Natural killer cell treated with Interleukin-12 subunit alpha and Interleukin-12 subunit beta and Interleukin-15 and Interleukin-18, amount 100 ng/mL, for 72 hours (primary cell): Measurements from ENCODE around the gene KCNH1. TPM values are rescaled to one million over a fixed set of nuclear protein-coding genes. Genes with fewer than 3 reads are reported as not detected.

Experiments
- ATAC-seq, 2 donors: fragments of 150-1000 bp; cut with Tn5 transposase in 1 of 2; sonication (Bioruptor Pico), chemical (Tn5 transposase) in 1 of 2; 2 replicates each; pipeline ENCODE4 v1.10.0; 2021
- DNase-seq: peaks from one replicate; pipeline ENCODE4 v3.0.0; 2022; ENCODE audit warnings: low spot score
- H3K27ac Mint-ChIP-seq, 2 donors: 1 replicate in 1 of 2; 2 replicates in 1 of 2; pipeline ENCODE4 v1.8.0; 2022; ENCODE audit warnings: mixed read lengths in 2 of 2, mild to moderate bottlenecking in 1 of 2, moderate library complexity in 1 of 2
- H3K27me3 Mint-ChIP-seq, 2 donors: 1 replicate in 1 of 2; 2 replicates in 1 of 2; pipeline ENCODE4 v1.8.0; 2022; ENCODE audit warnings: mixed read lengths in 2 of 2
- H3K36me3 Mint-ChIP-seq: one replicate; pipeline ENCODE4 v1.8.0; 2022; ENCODE audit warnings: mixed read lengths
- H3K4me1 Mint-ChIP-seq, 2 donors: 1 replicate in 1 of 2; 2 replicates in 1 of 2; pipeline ENCODE4 v1.8.0; 2022; ENCODE audit warnings: low read depth in 2 of 2, mixed read lengths in 2 of 2, mild to moderate bottlenecking in 1 of 2
- H3K4me3 Mint-ChIP-seq: one replicate; pipeline ENCODE4 v1.8.0; 2022; ENCODE audit warnings: mixed read lengths
- H3K9me3 Mint-ChIP-seq: 2 replicates; pipeline ENCODE4 v1.8.0; 2022; ENCODE audit warnings: mixed read lengths
- total RNA-seq, 2 donors: library from RNA; stranded (reverse); gene quantifications; one replicate each; pipeline ENCODE4 v1.2.3, GENCODE V29; 2022

The KCNH1 gene
- total RNA-seq, 2 donors from 2014 or later: not detected

- Mint-ChIP-seq H3K4me3 (no peak overlapping the region), H3K27ac (no peak overlapping the region), H3K4me1 (no peaks in the 10 kb centered on the region), H3K27me3 (peaks cover 0 to 21% of the 10 kb centered on the region in 2 donors), H3K36me3 (no peaks in the 10 kb centered on the region), H3K9me3 (no peaks in the 10 kb centered on the region)
- ATAC-seq: no peak
- no peak for DNase-seq
Measured at GRCh38 chr1:210827481-210827880, 306.5 kb downstream of the KCNH1 start.

GRCh38 chr1:210826686-210827085 lies 307.3 kb downstream of the KCNH1 start:
- no peaks in the 10 kb centered on the region for H3K4me1 Mint-ChIP-seq
- no peaks in the 10 kb centered on the region for H3K9me3 Mint-ChIP-seq

GRCh38 chr1:210822932-210823331 lies 311.0 kb downstream of the KCNH1 start:
- DNase-seq (no peak), ATAC-seq (no peak)
- no peak overlapping the region for H3K27ac Mint-ChIP-seq
- H3K4me1 Mint-ChIP-seq: no peaks in the 10 kb centered on the region
- peaks cover 5 to 6% of the 10 kb centered on the region in 2 donors for H3K27me3 Mint-ChIP-seq
- peaks cover 3% of the 10 kb centered on the region for H3K9me3 Mint-ChIP-seq
- no peak overlapping the region for H3K4me3 Mint-ChIP-seq
- no peaks in the 10 kb centered on the region for H3K36me3 Mint-ChIP-seq

More at GRCh38 chr1:210826686-210827085, 307.3 kb downstream of the KCNH1 start:
- Mint-ChIP-seq H3K27ac (no peak overlapping the region), H3K36me3 (no peaks in the 10 kb centered on the region), H3K4me3 (no peak overlapping the region), H3K27me3 (peaks cover 0 to 21% of the 10 kb centered on the region in 2 donors)
- ATAC-seq: no peak
- DNase-seq: no peak

- DNase-seq (no peak), ATAC-seq (no peak)
- no peak overlapping the region for H3K27ac Mint-ChIP-seq
- no peak overlapping the region for H3K4me3 Mint-ChIP-seq
- H3K9me3 Mint-ChIP-seq: peaks cover 3% of the 10 kb centered on the region
- peaks cover 5 to 6% of the 10 kb centered on the region in 2 donors for H3K27me3 Mint-ChIP-seq
- no peaks in the 10 kb centered on the region for H3K4me1 Mint-ChIP-seq
- no peaks in the 10 kb centered on the region for H3K36me3 Mint-ChIP-seq
Measured at GRCh38 chr1:210822241-210822640, 311.7 kb downstream of the KCNH1 start.

GRCh38 chr1:210821615-210822014 lies 312.3 kb downstream of the KCNH1 start:
- H3K27me3 Mint-ChIP-seq: peaks cover 5 to 6% of the 10 kb centered on the region in 2 donors
- ATAC-seq: no peak
- DNase-seq: no peak
- no peaks in the 10 kb centered on the region for H3K36me3 Mint-ChIP-seq
- no peak overlapping the region for H3K27ac Mint-ChIP-seq
- peaks cover 3% of the 10 kb centered on the region for H3K9me3 Mint-ChIP-seq
- H3K4me3 Mint-ChIP-seq: no peak overlapping the region
- H3K4me1 Mint-ChIP-seq: no peaks in the 10 kb centered on the region

GRCh38 chr1:210819266-210819665 lies 314.7 kb downstream of the KCNH1 start:
- peaks cover 5 to 6% of the 10 kb centered on the region in 2 donors for H3K27me3 Mint-ChIP-seq
- H3K27ac Mint-ChIP-seq: no peak overlapping the region
- no peaks in the 10 kb centered on the region for H3K36me3 Mint-ChIP-seq
- no peaks in the 10 kb centered on the region for H3K4me1 Mint-ChIP-seq
- ATAC-seq (no peak), DNase-seq (no peak)
- peaks cover 3% of the 10 kb centered on the region for H3K9me3 Mint-ChIP-seq
- no peak overlapping the region for H3K4me3 Mint-ChIP-seq

- Mint-ChIP-seq H3K27ac (no peak overlapping the region), H3K27me3 (peaks cover 5 to 17% of the 10 kb centered on the region in 2 donors), H3K4me3 (no peak overlapping the region), H3K4me1 (no peaks in the 10 kb centered on the region), H3K9me3 (peaks cover 3% of the 10 kb centered on the region), H3K36me3 (no peaks in the 10 kb centered on the region)
- ATAC-seq (no peak), DNase-seq (no peak)
Measured at GRCh38 chr1:210817385-210818275, 316.3 kb downstream of the KCNH1 start.

GRCh38 chr1:210815641-210816550 lies 318.1 kb downstream of the KCNH1 start:
- ATAC-seq (no peak), DNase-seq (no peak)
- no peaks in the 10 kb centered on the region for H3K4me1 Mint-ChIP-seq
- no peaks in the 10 kb centered on the region for H3K36me3 Mint-ChIP-seq
- no peak overlapping the region for H3K4me3 Mint-ChIP-seq
- H3K9me3 Mint-ChIP-seq: peaks cover 3% of the 10 kb centered on the region
- H3K27ac Mint-ChIP-seq: no peak overlapping the region
- peaks cover 6 to 34% of the 10 kb centered on the region in 2 donors for H3K27me3 Mint-ChIP-seq

- no peak overlapping the region for H3K27ac Mint-ChIP-seq
- H3K4me3 Mint-ChIP-seq: no peak overlapping the region
- no peaks in the 10 kb centered on the region for H3K36me3 Mint-ChIP-seq
- H3K27me3 Mint-ChIP-seq: peaks cover 3 to 44% of the 10 kb centered on the region in 2 donors
- H3K9me3 Mint-ChIP-seq: no peaks in the 10 kb centered on the region
- ATAC-seq: no peak
- DNase-seq: no peak
- H3K4me1 Mint-ChIP-seq: no peaks in the 10 kb centered on the region
Measured at GRCh38 chr1:210814382-210815123, 319.4 kb downstream of the KCNH1 start.

- DNase-seq (no peak), ATAC-seq (no peak)
- Mint-ChIP-seq H3K9me3 (peaks cover 3% of the 10 kb centered on the region), H3K4me3 (no peak overlapping the region), H3K27ac (no peak overlapping the region), H3K27me3 (peaks cover 10 to 20% of the 10 kb centered on the region in 2 donors), H3K4me1 (no peaks in the 10 kb centered on the region), H3K36me3 (no peaks in the 10 kb centered on the region)
Measured at GRCh38 chr1:210801501-210801900, 332.4 kb downstream of the KCNH1 start.

- no peak for ATAC-seq
- Mint-ChIP-seq H3K4me1 (no peaks in the 10 kb centered on the region), H3K36me3 (no peaks in the 10 kb centered on the region), H3K4me3 (no peak overlapping the region), H3K27me3 (peaks cover 10 to 18% of the 10 kb centered on the region in 2 donors), H3K27ac (no peak overlapping the region), H3K9me3 (peaks cover 3% of the 10 kb centered on the region)
- DNase-seq: no peak
Measured at GRCh38 chr1:210800756-210801155, 333.2 kb downstream of the KCNH1 start.

- H3K36me3 Mint-ChIP-seq: no peaks in the 10 kb centered on the region
- peaks cover 10 to 17% of the 10 kb centered on the region in 2 donors for H3K27me3 Mint-ChIP-seq
- H3K4me1 Mint-ChIP-seq: no peaks in the 10 kb centered on the region
- ATAC-seq: peak in 1 of 2 donors; percentile 6
- H3K4me3 Mint-ChIP-seq: no peak overlapping the region
- no peak overlapping the region for H3K27ac Mint-ChIP-seq
- DNase-seq: no peak
- peaks cover 3% of the 10 kb centered on the region for H3K9me3 Mint-ChIP-seq
Measured at GRCh38 chr1:210800301-210800700, 333.6 kb downstream of the KCNH1 start.

- Mint-ChIP-seq H3K27ac (no peak overlapping the region), H3K27me3 (peaks cover 10 to 23% of the 10 kb centered on the region in 2 donors), H3K4me1 (no peaks in the 10 kb centered on the region), H3K9me3 (no peaks in the 10 kb centered on the region), H3K36me3 (no peaks in the 10 kb centered on the region), H3K4me3 (no peak overlapping the region)
- DNase-seq: no peak
- peak in 1 of 2 donors; percentile 8 for ATAC-seq
Measured at GRCh38 chr1:210797422-210797821, 336.5 kb downstream of the KCNH1 start.
